A172 (cell line): Measurements from ENCODE around the gene IZUMO4. TPM values are rescaled to one million over a fixed set of nuclear protein-coding genes. Genes with fewer than 3 reads are reported as not detected.

Experiments used
- DNase-seq: peaks from one replicate; pipeline ENCODE4 v3.0.0-alpha.2; 2015; ENCODE audit warnings: low spot score
- total RNA-seq: library from RNA; depleted of rRNA; stranded (reverse); fragments of >200 nt; shearing (Covaris generic); gene quantifications from 2 replicates; pipeline ENCODE4 v1.2.3, GENCODE V29; 2014; rRNA removed

Gene IZUMO4, protein sequence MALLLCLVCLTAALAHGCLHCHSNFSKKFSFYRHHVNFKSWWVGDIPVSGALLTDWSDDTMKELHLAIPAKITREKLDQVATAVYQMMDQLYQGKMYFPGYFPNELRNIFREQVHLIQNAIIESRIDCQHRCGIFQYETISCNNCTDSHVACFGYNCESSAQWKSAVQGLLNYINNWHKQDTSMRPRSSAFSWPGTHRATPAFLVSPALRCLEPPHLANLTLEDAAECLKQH
- total RNA-seq = 2.7 and 2.8 TPM in 2 replicates

DNA sequence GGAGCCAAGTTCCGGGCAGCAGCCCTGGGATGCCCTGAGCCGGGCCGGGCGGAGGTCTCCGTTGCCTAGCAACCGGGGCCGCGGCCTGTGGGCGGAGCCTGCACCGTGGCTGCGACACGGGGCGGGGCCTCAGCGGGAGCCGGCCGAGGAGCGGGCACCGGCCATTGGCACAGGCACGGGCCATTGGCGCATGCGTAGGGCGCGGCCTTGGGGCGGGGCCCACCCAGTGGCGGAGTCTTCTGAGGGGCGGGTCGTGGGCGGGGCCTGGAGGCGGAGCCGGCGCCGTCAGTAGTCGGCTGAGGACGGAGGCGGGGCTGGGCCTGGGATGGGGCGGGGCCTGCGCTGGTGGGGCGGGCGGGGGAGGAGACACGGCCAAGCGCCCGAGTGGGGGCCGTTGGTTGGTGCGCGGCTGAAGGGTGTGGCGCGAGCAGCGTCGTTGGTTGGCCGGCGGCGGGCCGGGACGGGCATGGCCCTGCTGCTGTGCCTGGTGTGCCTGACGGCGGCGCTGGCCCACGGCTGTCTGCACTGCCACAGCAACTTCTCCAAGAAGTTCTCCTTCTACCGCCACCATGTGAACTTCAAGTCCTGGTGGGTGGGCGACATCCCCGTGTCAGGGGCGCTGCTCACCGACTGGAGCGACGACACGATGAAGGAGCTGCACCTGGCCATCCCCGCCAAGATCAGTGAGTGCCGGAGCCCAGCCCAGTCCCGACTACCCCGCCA, at the start of gene IZUMO4:
Gene IZUMO4, plus strand, starts transcription at position 436 of the 723 bp plus-strand sequence. Its CDS starts 31 bp downstream, at position 467.
- peak; percentile 93 for DNase-seq

GRCh38 chr19:2047076-2047448, 49.7 kb upstream of the IZUMO4 start:
- no peak for DNase-seq

- peak; percentile 71 for DNase-seq
These were observed 49.1 kb upstream of the IZUMO4 start for GRCh38 chr19:2047449-2048103.

DNA sequence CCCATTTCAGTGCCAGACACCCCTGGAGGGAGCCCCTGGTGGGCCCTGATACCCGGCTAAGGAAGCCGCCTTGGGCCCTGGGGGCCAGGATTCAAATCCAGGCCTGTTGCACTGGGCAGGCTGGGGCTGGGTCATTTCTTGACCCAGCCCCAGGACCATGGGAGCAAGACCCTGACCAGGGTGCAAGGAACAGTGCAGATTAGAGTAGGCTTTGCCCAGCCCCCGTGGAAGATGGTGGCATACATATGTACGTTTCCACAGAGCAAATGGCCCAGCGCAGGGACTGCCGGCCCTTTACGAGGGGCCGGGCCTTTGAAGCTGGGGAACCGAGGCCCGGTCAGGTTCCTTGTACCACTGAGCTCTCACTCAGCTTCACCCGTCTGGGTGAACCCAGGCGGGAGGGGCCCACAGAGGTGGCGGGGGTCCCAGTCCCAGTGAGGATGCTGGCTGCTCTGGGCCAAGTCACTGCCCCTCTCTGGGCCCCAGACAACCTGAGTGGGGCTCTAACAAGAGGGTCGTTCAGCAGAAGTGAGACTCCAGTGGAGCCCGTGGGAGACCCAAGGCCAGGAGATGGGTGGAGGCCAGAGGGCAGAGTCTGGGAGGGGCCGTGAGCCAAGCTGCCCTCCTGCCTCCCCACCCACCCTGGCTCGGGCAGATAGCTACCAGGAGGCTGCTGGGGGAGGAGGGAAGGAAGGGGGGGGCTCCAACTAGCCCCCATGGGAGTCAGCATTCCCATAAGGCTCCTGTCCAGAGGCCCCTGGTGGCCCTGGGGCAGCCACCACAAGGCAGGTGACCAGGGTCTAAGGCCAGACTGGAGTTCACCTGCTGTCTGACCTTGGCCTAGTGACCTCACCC, 48.4 kb upstream of the IZUMO4 start:
- no peak for DNase-seq

GRCh38 chr19:2048959-2049740, 47.6 kb upstream of the IZUMO4 start:
- DNase-seq = no peak

- peak; percentile 80 for DNase-seq
These were observed 46.9 kb upstream of the IZUMO4 start for GRCh38 chr19:2049741-2050348.

DNA sequence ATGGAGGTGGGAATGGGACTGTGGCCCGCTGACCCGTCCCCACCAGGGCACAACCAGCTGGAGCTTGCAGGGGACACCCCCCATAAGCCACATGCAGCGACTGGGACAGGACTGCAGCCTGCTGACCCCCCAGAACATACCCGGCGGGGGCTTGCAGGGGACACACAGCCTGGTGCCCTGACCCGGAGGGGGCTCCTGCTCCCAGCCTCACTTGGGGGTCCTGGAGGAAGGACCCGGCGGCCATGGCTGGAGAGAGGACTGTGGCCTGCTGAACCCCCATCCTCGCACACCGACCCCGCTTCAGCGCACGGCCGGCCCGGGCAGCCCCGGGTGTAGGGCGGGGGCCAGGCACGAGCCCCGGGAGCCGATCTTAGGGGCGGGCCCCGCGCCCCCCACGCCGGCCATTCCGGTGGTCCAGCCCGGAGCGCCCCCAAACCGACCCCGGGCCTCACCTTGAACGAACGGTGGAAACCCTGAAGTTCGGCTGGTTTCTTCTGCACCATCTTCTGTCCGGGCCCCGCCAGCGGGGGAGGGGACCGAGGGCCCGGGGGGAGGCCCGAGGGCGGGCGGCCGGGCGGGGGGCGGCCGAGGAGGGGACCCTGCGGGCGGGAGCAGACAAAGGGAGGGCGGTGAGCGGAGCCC, 46.2 kb upstream of the IZUMO4 start:
- DNase-seq = no peak

DNA sequence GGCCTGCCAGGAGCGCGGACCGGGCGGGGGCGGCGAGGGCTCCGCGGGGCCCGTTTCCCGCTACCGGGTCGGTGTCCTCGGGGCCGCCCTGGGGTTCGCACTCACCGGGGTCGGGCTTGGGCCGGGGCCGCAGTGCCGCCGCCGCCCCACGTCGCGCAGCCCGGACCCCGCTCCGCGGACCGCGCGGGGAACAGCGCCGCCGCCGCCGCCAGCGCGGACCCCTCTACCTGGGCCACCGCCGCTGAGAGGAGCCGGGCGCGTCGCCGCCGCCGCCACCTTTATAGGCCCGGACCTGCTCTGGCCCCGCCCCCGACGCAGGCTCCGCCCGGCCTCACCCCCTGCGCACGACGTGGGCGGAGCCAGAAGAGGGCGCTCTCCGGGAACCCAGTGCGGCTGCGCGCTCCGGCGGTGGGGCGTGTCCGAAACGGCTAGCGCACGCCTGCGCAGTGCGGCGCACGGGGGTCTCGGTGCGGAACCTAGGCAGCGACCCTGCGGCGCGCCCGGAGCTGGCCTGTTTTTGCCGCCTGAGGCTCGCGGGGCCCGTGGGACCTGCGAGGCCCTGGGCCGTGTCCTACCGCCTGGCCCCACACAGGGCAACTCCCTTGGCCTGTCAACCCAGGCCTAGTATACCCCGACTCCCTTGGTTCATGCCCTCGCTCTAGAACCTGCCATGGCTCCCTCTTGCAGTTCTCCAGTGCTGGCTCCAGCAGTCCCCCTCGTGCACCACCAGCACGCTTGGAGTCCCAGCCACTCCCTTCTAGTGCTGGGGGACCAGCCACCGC, 45.5 kb upstream of the IZUMO4 start, which contains the start of gene MKNK2:
Gene MKNK2, minus strand, starts transcription at position 254 of the 782 bp plus-strand sequence. CDS start 393 bp downstream, outside the sequence.
- peak; percentile 72 for DNase-seq

GRCh38 chr19:2051773-2052704, 44.7 kb upstream of the IZUMO4 start:
- DNase-seq = no peak

- peak; percentile 78 for DNase-seq
These were observed 42.9 kb upstream of the IZUMO4 start for GRCh38 chr19:2053601-2054389.

- peak; percentile 71 for DNase-seq
These were observed 42.0 kb upstream of the IZUMO4 start for GRCh38 chr19:2054763-2055162.

DNA sequence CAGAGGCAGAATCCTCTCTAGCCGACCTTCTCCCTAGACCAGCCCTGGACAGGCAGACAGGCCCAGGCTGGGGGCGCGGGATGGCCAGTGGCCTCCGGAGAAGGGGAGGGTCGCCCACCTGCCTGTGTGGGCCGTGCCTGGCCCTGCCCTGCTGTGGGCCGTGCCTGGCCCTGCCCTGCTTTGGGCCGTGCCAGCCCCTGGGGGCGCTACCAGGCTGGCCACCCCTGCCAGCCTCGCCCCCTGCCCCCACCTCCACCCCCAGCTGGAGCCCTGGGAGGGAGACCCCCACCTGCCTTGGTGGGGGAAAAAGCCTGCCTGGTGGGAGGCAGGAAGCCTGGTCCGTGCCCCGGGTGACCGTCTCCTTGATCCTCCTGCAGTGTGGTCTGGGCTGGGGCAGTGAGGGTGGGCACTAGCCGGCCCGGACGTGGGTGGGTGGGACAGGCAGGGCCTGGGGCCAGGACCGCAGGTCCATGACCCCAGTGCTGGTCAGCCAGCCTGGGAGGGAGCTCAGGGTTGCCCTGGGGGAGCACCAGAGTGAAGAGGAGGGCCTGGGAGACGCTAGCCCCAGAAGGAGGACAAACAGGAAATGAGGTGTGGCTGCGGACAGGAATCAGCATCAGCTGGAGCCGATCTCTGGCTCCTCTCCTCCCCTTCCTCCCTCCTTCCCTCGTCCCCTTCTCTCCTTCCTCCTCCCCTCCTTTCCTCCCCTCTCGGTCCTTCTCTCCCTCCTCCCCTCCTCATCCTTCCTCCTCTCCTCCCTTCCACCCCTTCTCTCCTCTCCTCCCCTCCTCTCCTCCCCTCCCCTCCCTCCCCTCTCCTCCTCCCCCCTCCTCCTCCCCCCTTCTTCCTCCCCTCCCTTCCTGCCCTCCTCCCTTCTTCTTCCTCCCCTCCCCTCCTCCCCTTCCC, 40.5 kb upstream of the IZUMO4 start:
- peak; percentile 95 for DNase-seq

- DNase-seq = no peak
These were observed 39.9 kb upstream of the IZUMO4 start for GRCh38 chr19:2056837-2057192.

DNA sequence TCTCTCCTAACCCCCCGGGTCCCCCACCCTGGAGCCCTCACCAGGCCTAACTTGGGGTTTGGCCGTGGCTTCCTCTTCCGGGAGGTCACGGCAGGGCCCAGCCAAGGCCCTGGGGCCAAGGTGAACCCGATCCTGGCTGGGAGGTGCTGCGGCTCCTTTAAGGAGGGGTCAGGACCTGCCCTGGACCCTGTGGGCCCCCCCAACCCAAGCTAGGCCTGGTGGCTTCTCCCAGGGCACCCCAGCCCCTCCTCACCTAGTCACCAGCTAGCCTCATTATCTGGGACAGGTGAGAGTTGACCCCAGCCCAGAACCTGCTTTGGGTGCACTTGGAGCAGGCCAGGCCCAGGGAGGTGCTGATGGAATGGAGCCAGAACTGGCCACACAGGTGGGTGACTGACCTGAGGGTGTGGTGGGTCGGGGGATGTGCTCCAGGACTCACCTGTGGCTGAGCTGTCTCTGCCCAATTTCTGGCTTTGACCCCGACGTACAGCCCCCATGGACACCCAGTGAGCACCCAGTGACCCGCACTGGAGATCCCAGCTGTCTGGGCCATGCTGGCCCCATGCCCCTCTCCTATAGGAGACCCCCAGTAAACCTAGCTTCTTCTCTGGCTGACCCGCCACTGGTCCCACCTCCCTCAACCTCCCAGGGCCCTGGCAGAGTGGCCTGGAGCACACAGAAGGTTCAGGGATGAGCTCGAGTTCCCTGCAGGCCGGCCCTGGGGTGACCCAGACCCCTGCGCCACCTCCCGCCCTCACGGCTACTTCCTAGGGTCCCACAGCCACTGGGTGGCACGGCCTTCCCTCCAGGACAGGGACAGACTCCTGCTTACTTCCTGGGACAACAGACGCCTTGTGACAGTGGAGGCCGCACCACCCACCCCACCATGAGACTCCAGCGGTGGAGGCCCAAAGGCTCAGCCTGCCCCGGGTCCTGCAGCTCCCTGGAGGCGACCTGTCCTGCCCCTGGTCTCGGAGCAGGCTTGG, 38.9 kb upstream of the IZUMO4 start:
- DNase-seq = no peak
